ENCODE measurements around the gene ACY1.

The ACY1 gene

GRCh38 chr3:52024765-52025452 lies 41.6 kb downstream of the ACY1 start:
- in situ Hi-C loops (cut with MboI; ENCODE audit: low pct_unique_long_range_greater_than_20kb, low sequenced_read_pairs, unreplicated experiment) = no loop called here
- DNase-seq (ENCODE audit: low spot score) = no peak
- TF ChIP-seq, protein P1, sequence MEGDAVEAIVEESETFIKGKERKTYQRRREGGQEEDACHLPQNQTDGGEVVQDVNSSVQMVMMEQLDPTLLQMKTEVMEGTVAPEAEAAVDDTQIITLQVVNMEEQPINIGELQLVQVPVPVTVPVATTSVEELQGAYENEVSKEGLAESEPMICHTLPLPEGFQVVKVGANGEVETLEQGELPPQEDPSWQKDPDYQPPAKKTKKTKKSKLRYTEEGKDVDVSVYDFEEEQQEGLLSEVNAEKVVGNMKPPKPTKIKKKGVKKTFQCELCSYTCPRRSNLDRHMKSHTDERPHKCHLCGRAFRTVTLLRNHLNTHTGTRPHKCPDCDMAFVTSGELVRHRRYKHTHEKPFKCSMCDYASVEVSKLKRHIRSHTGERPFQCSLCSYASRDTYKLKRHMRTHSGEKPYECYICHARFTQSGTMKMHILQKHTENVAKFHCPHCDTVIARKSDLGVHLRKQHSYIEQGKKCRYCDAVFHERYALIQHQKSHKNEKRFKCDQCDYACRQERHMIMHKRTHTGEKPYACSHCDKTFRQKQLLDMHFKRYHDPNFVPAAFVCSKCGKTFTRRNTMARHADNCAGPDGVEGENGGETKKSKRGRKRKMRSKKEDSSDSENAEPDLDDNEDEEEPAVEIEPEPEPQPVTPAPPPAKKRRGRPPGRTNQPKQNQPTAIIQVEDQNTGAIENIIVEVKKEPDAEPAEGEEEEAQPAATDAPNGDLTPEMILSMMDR (IDR thresholded peaks at IDR 0.05; ENCODE audit: extremely low read depth, insufficient read depth, missing control alignments) = no peak

GRCh38 chr3:52025453-52025852 lies 42.1 kb downstream of the ACY1 start:
- in situ Hi-C loops (cut with MboI; ENCODE audit: low pct_unique_long_range_greater_than_20kb, low sequenced_read_pairs, unreplicated experiment) = no loop called here
- TF ChIP-seq, protein P1 (IDR thresholded peaks at IDR 0.05; ENCODE audit: extremely low read depth, insufficient read depth, missing control alignments) = no peak
- DNase-seq (ENCODE audit: low spot score) = no peak

DNA sequence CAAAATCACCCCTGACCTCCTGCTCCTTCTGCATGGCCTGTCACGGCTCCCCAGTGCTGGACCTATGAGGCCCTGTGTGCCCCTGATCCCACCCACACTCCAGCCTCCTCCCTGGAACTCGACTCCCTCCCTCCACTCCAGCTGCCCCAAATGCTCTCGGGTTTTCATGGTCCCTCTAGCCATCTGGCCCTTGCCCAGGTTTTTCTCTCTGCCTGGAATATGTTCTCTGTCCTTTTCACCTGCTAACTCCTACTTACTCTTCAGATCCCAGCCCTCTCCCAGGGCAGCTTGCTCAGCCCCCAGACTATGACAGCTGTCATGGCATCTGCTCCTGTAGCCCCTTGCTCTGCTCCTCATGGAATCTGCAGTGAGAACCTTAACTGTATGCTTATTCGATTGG lies 42.7 kb downstream of the ACY1 start:
- in situ Hi-C loops (cut with MboI; ENCODE audit: low pct_unique_long_range_greater_than_20kb, low sequenced_read_pairs, unreplicated experiment) = no loop called here
- no peak for DNase-seq (ENCODE audit: low spot score)
- TF ChIP-seq, protein P1 (IDR thresholded peaks at IDR 0.05; ENCODE audit: extremely low read depth, insufficient read depth, missing control alignments) = no peak

GRCh38 chr3:52028572-52028971 lies 45.2 kb downstream of the ACY1 start:
- in situ Hi-C loops (cut with MboI; ENCODE audit: low pct_unique_long_range_greater_than_20kb, low sequenced_read_pairs, unreplicated experiment) = no loop called here

DNA sequence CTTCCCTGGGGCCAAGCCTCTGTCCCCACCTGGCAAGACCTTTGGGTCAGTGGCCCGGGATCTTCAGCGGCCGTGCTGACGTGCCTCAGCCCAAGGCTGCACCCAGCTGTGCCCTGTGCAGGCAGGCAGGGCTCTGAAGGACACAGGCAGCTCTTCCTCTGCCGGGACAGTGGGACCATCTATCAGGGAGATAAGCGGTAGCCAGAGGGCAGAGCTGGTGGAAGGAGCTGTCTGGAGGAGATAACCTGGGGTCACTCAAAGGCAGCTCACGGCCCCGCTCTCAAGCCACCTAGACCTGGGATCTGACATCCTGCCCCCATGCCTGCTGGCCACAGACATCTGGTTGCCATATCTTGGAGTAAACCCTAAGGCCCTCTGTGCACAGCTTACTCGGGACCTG lies 45.7 kb downstream of the ACY1 start:
- TF ChIP-seq, protein P1 (IDR thresholded peaks at IDR 0.05; ENCODE audit: extremely low read depth, insufficient read depth, missing control alignments) = no peak
- no peak for DNase-seq (ENCODE audit: low spot score)
- in situ Hi-C loops (cut with MboI; ENCODE audit: low pct_unique_long_range_greater_than_20kb, low sequenced_read_pairs, unreplicated experiment) = no loop called here

More at GRCh38 chr3:52028572-52028971, 45.2 kb downstream of the ACY1 start:
- TF ChIP-seq, protein P1 (IDR thresholded peaks at IDR 0.05; ENCODE audit: extremely low read depth, insufficient read depth, missing control alignments) = no peak
- no peak for DNase-seq (ENCODE audit: low spot score)

- no peak for DNase-seq (ENCODE audit: low spot score)
- TF ChIP-seq, protein P1 (IDR thresholded peaks at IDR 0.05; ENCODE audit: extremely low read depth, insufficient read depth, missing control alignments) = no peak
- in situ Hi-C loops (cut with MboI; ENCODE audit: low pct_unique_long_range_greater_than_20kb, low sequenced_read_pairs, unreplicated experiment) = no loop called here
Measured at GRCh38 chr3:52029535-52029934, 46.2 kb downstream of the ACY1 start.

Data from GM13977 (cell line).